PFSK-1 (cell line): ENCODE measurements around the gene STC2.

ENCODE experiments used
- FOXP2 ChIP-seq: optimal IDR thresholded peaks from 2 replicates; pipeline ENCODE3; 2011; ENCODE audit warnings: borderline replicate concordance, control low read depth, inconsistent platforms; ENCODE audit not compliant: insufficient read depth; ENCODE audit errors: extremely low read length, extremely low read depth
- POLR2AphosphoS5 ChIP-seq: IDR thresholded peaks from 2 replicates; pipeline ENCODE4 v1.6.1; 2012; ENCODE audit warnings: low read depth, mild to moderate bottlenecking, control low read depth, low read length, moderate library complexity
- REST ChIP-seq, 2 experiments: IDR thresholded peaks; 2 replicates each; pipeline versions ENCODE4 v1.6.1 to v1.8.0; 2011 to 2012; ENCODE audit warnings: low read depth in 2 of 2, low read length in 2 of 2, control low read depth in 1 of 2, inconsistent platforms in 1 of 2, mild to moderate bottlenecking in 1 of 2, moderate library complexity in 1 of 2; ENCODE audit not compliant: insufficient read depth in 1 of 2
- SIN3A ChIP-seq: IDR thresholded peaks from 2 replicates; pipeline ENCODE4 v1.6.1; 2012; ENCODE audit warnings: mild to moderate bottlenecking, low read length, moderate library complexity, borderline replicate concordance; ENCODE audit not compliant: insufficient read depth
- TAF1 ChIP-seq: IDR thresholded peaks from 2 replicates; pipeline ENCODE4 v1.6.1; 2012; ENCODE audit warnings: low read length, control low read depth, borderline replicate concordance; ENCODE audit not compliant: insufficient read depth

Gene STC2

GRCh38 chr5:173338380-173339015 is 10.3 kb upstream of the STC2 start:
- TF ChIP-seq SIN3A = no peak

GRCh38 chr5:173334808-173335207 is 6.6 kb upstream of the STC2 start:
- TF ChIP-seq TAF1 (no peak), FOXP2 (no peak), REST (IDR thresholded peaks at IDR 0.05; ENCODE audit: insufficient read depth in 1 of 2, low read depth in 2 of 2, low read length in 2 of 2) (no peak), POLR2AphosphoS5 (no peak), SIN3A (no peak)

GRCh38 chr5:173333925-173334661 is 5.9 kb upstream of the STC2 start:
- TF ChIP-seq POLR2AphosphoS5 (no peak), SIN3A (no peak), TAF1 (no peak), REST (IDR thresholded peaks at IDR 0.05; ENCODE audit: insufficient read depth in 1 of 2, low read depth in 2 of 2, low read length in 2 of 2) (no peak), FOXP2 (no peak)

GRCh38 chr5:173331956-173332479 is 3.8 kb upstream of the STC2 start:
- TF ChIP-seq POLR2AphosphoS5 (no peak), SIN3A (no peak), REST (IDR thresholded peaks at IDR 0.05; ENCODE audit: insufficient read depth in 1 of 2, low read depth in 2 of 2, low read length in 2 of 2) (no peak), TAF1 (no peak), FOXP2 (no peak)

GRCh38 chr5:173331287-173331686 is 3.1 kb upstream of the STC2 start:
- no peak for TF ChIP-seq POLR2AphosphoS5
- no peak for TF ChIP-seq REST (IDR thresholded peaks at IDR 0.05; ENCODE audit: insufficient read depth in 1 of 2, low read depth in 2 of 2, low read length in 2 of 2)
- no peak for TF ChIP-seq FOXP2
- TF ChIP-seq TAF1 = no peak
- no peak for TF ChIP-seq SIN3A
